Ishikawa (cell line): ENCODE measurements around the gene MYORG.

Source experiments
- CEBPB ChIP-seq: IDR thresholded peaks from 2 replicates; pipeline ENCODE4 v1.6.1; 2012
- EP300 ChIP-seq: IDR thresholded peaks from 2 replicates; pipeline ENCODE4 v1.6.1; 2012; ENCODE audit warnings: borderline replicate concordance
- NFIC ChIP-seq: IDR thresholded peaks from 2 replicates; pipeline ENCODE4 v1.6.1; 2012
- RAD21 ChIP-seq: IDR thresholded peaks from 2 replicates; pipeline ENCODE4 v1.6.1; 2012; ENCODE audit warnings: low read depth
- TAF1 ChIP-seq: IDR thresholded peaks from 2 replicates; pipeline ENCODE4 v1.6.1; 2012; ENCODE audit warnings: low read depth, mild to moderate bottlenecking
- TCF12 ChIP-seq: IDR thresholded peaks from 2 replicates; pipeline ENCODE4 v1.6.1; 2012; ENCODE audit warnings: low read depth
- YY1 ChIP-seq: IDR thresholded peaks from 2 replicates; pipeline ENCODE4 v1.6.1; 2012; ENCODE audit warnings: low read depth
- ZBTB7A ChIP-seq: IDR thresholded peaks from 2 replicates; pipeline ENCODE4 v1.6.1; 2012; ENCODE audit warnings: low read depth
- TF ChIP-seq, protein P1 (sequence below): IDR thresholded peaks from 2 replicates; pipeline ENCODE4 v1.6.1; 2012; ENCODE audit warnings: low read depth, mild to moderate bottlenecking
- TF ChIP-seq, protein P2 (sequence below): IDR thresholded peaks from 2 replicates; pipeline ENCODE4 v1.6.1; 2012

- no peak for TF ChIP-seq RAD21
- TF ChIP-seq, protein P1, sequence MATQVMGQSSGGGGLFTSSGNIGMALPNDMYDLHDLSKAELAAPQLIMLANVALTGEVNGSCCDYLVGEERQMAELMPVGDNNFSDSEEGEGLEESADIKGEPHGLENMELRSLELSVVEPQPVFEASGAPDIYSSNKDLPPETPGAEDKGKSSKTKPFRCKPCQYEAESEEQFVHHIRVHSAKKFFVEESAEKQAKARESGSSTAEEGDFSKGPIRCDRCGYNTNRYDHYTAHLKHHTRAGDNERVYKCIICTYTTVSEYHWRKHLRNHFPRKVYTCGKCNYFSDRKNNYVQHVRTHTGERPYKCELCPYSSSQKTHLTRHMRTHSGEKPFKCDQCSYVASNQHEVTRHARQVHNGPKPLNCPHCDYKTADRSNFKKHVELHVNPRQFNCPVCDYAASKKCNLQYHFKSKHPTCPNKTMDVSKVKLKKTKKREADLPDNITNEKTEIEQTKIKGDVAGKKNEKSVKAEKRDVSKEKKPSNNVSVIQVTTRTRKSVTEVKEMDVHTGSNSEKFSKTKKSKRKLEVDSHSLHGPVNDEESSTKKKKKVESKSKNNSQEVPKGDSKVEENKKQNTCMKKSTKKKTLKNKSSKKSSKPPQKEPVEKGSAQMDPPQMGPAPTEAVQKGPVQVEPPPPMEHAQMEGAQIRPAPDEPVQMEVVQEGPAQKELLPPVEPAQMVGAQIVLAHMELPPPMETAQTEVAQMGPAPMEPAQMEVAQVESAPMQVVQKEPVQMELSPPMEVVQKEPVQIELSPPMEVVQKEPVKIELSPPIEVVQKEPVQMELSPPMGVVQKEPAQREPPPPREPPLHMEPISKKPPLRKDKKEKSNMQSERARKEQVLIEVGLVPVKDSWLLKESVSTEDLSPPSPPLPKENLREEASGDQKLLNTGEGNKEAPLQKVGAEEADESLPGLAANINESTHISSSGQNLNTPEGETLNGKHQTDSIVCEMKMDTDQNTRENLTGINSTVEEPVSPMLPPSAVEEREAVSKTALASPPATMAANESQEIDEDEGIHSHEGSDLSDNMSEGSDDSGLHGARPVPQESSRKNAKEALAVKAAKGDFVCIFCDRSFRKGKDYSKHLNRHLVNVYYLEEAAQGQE = no peak
- no peak for TF ChIP-seq TAF1
- TF ChIP-seq ZBTB7A = no peak
- TF ChIP-seq CEBPB = no peak
- TF ChIP-seq YY1 = no peak
- TF ChIP-seq TCF12 = no peak
- no peak for TF ChIP-seq EP300
- TF ChIP-seq, protein P2, sequence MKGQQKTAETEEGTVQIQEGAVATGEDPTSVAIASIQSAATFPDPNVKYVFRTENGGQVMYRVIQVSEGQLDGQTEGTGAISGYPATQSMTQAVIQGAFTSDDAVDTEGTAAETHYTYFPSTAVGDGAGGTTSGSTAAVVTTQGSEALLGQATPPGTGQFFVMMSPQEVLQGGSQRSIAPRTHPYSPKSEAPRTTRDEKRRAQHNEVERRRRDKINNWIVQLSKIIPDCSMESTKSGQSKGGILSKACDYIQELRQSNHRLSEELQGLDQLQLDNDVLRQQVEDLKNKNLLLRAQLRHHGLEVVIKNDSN = no peak
- TF ChIP-seq NFIC = no peak
These were observed 33.6 kb downstream of the MYORG start for GRCh38 chr9:34343090-34343489.
